K562 (cell line): ENCODE measurements around the gene SLC25A1. TPM values are rescaled to one million over a fixed set of nuclear protein-coding genes. Genes with fewer than 3 reads are reported as not detected.
A peak's percentile ranks its signal among the peaks of the same experiment; 100 is the strongest.

ENCODE experiments used
- COPS2 ChIP-seq: fragments of 450-650 bp; conservative IDR thresholded peaks from 2 replicates; pipeline ENCODE4 v1.6.1; 2016; ENCODE audit warnings: mild to moderate bottlenecking, moderate library complexity
- E2F4 ChIP-seq: sonication (generic); formaldehyde crosslinking; IDR thresholded peaks from 2 replicates; pipeline ENCODE4 v1.8.0; 2022; ENCODE audit warnings: mild to moderate bottlenecking, low read depth, missing genetic modification reagents
- E4F1 ChIP-seq: fragments of 250-450 bp; sonication (Bioruptor Pico); IDR thresholded peaks from 2 replicates; pipeline ENCODE4 v1.5.0; 2021; ENCODE audit warnings: mild to moderate bottlenecking, borderline replicate concordance
- GABPB1 ChIP-seq: sonication (generic); formaldehyde crosslinking; IDR thresholded peaks from 2 replicates; pipeline ENCODE4 v1.8.0; 2022; ENCODE audit warnings: mild to moderate bottlenecking, missing genetic modification reagents
- IRF2 ChIP-seq: sonication (generic); formaldehyde crosslinking; IDR thresholded peaks from 2 replicates; pipeline ENCODE4 v1.8.1; 2022; ENCODE audit warnings: mild to moderate bottlenecking, missing genetic modification reagents
- PHB ChIP-seq: fragments of 250-450 bp; sonication (Bioruptor Pico); IDR thresholded peaks from 2 replicates; pipeline ENCODE4 v1.5.0; 2021
- RNF219 ChIP-seq: fragments of 250-450 bp; sonication (Bioruptor Pico); IDR thresholded peaks from 2 replicates; pipeline ENCODE4 v1.5.0; 2022; ENCODE audit warnings: mild to moderate bottlenecking
- SIN3A ChIP-seq, 2 experiments: fragments of 150-350 bp in 1 of 2; IDR thresholded peaks; 2 replicates each; pipeline ENCODE4 v1.6.1; 2011 to 2016; ENCODE audit warnings: borderline replicate concordance in 2 of 2, low read depth in 2 of 2, low read length in 2 of 2, mild to moderate bottlenecking in 2 of 2, moderate library complexity in 2 of 2; ENCODE audit not compliant: control insufficient read depth in 1 of 2
- SMC3 ChIP-seq: conservative IDR thresholded peaks from 2 replicates; pipeline ENCODE4 v1.6.1; 2011; ENCODE audit warnings: low read depth, low read length, improper control_type of control experiment; ENCODE audit not compliant: insufficient read depth
- SRSF3 ChIP-seq: fragments of 200-400 bp; formaldehyde crosslinking; IDR thresholded peaks from 2 replicates; pipeline ENCODE4 v1.6.1; 2016; ENCODE audit warnings: mild to moderate bottlenecking, low read length, moderate library complexity; ENCODE audit not compliant: insufficient read depth
- ZNF511 ChIP-seq: sonication (generic); formaldehyde crosslinking; IDR thresholded peaks from 2 replicates; pipeline ENCODE4 v1.8.0; 2022; ENCODE audit warnings: mild to moderate bottlenecking, missing genetic modification reagents
- polyA plus RNA-seq, 8 experiments: library from polyadenylated mRNA; depleted of rRNA in 4 of 8; stranded (reverse) in 5 of 8; unstranded in 3 of 8; fragments of >200 nt; fragmentation: Nextera tagmentation in 2 of 8; fragmentation: Illumina TruSeq in 1 of 8; extraction: Ambion mirVana in 2 of 8; extraction: Trizol in 1 of 8; gene quantifications; 2 replicates each; pipeline versions ENCODE4 v1.2.1 to v1.2.3, GENCODE V29; 2011 to 2014; ENCODE audit warnings: inconsistent platforms in 1 of 8, missing spikeins in 1 of 8
- total RNA-seq, 7 experiments: library from RNA; depleted of rRNA in 6 of 7; stranded (reverse); fragments of >200 nt in 6 of 7; fragmentation: Illumina TruSeq in 2 of 7; extraction: Trizol in 2 of 7; gene quantifications; 2 replicates each; pipeline versions ENCODE4 v1.2.1 to v1.2.3, GENCODE V29; 2011 to 2021; ENCODE audit warnings: low replicate concordance in 1 of 7

The SLC25A1 gene
- total and polyA plus RNA-seq, 9 of the 15 experiments (the other 6 are each of a cell fraction or from before 2014, with no cell fraction given), result 11.0 to 408 (median 110) TPM

GRCh38 chr22:19215360-19215759 is 36.8 kb upstream of the SLC25A1 start (continued):
- TF ChIP-seq E4F1 (CRISPR knock-in tag), result no peak
- no peak for TF ChIP-seq SMC3
- TF ChIP-seq RNF219 (CRISPR knock-in tag), result no peak
- TF ChIP-seq COPS2, result no peak
- TF ChIP-seq ZNF511 (CRISPR knock-in tag), result 0 out of 2 replicates have a peak, but pooled peaks have one; percentile 8
- TF ChIP-seq SIN3A (IDR thresholded peaks at IDR 0.05; ENCODE audit: borderline replicate concordance in 2 of 2, control insufficient read depth in 1 of 2, low read depth in 2 of 2, low read length in 2 of 2), result 0 out of 4 replicates have a peak, but pooled peaks of 1 of the 2 experiments have one; percentile 33
- no peak for TF ChIP-seq GABPB1
- 0 out of 2 replicates have a peak, but pooled peaks have one; percentile 19 for TF ChIP-seq E2F4 (CRISPR knock-in tag)
- TF ChIP-seq SRSF3, result no peak
- peak; percentile 84; the same call in 1 of the 2 replicates for TF ChIP-seq IRF2 (CRISPR knock-in tag)
- peak; percentile 55; the same call in 1 of the 2 replicates for TF ChIP-seq PHB (CRISPR knock-in tag)
